Activated CD8-positive, alpha-beta memory T cell treated with anti-CD3 and anti-CD28 coated beads for 1 hour (primary cell): ENCODE data around the gene GALNT10.

ENCODE experiments used
- DNase-seq, 2 donors: peaks; one replicate each; pipeline ENCODE4 v3.0.0-alpha.2; 2020; ENCODE audit warnings: low read depth in 1 of 2; ENCODE audit errors: extremely low read depth in 1 of 2

The GALNT10 gene

DNA sequence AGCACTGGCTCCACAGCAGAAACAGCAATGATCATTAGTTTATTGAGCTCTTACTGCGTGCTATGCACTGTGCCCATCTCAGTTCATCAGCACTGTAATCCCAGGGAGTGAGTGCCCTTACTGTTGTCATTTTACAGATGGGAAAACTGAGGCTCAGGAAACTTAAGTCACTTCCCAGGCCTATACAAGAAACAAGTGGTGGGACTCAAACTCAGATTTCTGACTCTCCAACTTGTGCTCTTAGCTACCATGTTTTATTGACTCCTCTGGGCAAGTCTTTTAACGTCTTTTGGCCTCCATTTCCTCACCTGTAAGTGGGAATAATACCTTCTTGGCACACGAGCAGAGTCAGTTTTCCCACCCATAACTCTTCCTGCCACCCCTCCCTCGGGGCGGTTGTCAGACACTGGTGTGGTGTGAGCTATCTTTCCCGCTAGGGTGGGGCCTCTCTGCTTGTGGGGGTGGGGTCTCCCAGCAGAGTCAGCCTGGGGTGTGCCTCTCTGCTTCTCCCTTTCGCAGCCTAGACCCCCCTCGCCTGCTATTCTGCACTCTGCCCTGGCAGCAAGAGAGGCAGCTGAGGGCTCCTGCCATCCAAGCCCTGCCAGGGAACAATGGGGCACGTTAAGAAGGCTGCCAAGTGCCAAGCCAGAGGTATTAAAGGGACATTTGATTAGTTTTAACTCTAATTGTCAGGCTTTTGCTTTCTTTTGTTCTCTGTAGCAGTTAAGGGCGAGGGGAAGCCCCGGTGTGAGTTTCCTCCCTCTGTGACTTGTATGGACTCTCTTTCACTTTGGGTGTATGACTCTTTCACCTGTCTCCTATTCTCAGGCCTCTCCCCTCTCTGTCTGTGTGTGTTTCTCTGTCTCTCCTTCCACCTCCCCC, 12.1 kb downstream of the GALNT10 start:
- no peak for DNase-seq

DNA sequence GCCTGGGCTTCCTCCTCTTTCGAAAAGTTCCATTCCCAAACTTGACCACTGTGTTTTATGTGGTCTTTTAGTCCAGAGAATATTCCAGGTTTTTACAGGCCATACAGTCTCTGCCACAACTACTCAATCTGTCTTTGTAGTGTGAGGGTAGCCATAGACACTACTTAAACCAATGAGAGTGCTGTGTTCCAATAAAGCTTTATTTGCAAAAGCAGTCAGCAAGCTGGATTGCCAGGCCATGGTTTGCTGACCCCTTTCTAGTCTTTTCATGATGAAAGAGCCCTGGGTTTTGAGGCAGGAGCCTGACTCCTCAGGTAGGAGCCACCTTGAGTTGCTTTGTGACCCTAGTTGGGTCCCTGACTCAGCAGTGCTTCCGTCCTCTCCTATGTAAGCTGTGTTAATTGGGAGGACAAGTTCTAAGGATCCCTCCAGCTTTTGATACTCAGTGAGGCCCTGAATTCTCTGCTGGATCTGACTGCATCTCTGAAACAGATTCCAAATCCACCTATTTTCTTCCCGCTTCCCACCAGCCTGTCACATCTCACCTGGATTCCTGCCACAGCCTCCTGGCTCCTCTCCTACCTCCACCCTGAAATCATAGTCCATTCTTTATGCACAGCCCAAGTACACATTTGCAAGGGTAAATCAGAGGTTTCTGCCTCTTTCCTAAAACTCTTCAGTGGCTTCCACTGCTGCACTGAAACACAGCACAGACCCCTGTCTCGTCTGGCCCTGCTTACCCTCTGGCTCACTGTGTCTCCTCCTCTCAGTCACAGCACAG, 13.5 kb downstream of the GALNT10 start:
- DNase-seq: no peak

DNA sequence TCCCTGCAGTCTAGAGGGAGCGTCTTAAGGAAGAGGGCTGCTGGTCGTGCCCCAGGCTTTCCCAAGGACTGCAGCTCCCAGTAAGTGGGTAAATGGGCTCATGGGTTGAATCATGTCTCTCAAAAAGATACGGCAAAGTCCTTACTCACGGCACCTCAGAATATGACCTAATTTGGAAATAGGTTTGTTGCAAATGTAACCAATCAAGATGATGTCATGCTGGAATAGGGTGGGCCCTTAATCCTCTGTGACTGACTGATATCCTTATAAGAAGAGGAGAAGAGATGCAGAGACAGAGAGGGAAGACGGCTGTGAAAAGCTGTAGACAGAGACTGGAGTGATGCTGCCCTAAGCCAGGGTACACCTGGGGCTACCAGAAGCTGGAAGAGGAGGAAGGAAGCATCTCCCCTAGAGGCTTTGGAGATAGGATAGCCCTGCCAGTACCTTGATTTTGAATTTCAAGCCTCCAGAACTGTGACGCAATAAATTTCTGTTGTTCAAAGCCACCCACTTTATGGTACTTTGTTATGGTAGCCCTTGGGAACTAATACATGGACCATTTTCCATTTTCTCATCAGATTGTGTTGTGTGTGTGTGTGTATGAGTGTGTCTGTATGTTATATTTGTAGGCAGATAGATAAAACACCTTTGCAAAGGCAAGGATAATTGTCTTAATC, 15.0 kb downstream of the GALNT10 start:
- no peak for DNase-seq

DNA sequence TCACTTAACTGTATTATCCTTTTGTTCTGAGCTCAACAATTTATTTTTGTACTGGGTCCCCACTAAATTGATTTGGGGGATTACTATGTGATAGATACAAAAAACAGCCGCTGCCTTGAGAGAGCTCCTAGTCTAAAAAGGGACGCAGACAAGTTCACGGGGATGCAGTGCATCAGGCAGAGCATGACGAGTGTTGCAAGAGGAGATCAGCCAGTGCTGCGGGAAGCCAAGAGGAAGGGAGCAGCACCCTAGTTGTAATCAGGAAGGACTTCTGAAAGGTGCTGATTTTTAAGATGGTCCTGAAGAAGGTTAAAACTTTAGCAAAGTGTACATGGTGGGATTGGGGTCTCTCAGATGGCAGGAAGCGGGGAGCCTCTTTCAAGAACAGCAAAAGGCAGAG, 15.8 kb downstream of the GALNT10 start:
- no peak for DNase-seq

DNA sequence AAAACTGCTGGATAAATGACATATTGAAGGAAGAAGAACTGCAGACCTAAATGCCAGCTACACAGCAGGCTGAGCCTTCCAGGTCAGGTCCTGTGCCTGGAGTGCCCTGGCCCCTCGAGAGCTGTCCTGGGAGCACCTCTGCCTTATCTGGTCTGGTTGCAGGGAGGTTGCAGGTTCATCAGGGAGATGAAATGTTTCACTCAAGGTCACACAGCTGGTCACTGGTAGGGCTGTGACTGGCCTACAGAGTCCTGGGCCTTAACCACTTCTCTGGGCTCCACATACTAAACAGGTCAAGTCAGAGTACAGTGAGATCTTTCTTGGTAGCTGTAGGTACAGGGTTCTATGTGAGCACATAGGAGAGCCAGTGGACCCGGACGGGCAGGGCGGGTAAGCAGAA, 16.7 kb downstream of the GALNT10 start:
- DNase-seq: no peak

GRCh38 chr5:154209591-154210081, 19.1 kb downstream of the GALNT10 start:
- DNase-seq: no peak

- no peak for DNase-seq
Observed at GRCh38 chr5:154210163-154210562, 19.6 kb downstream of the GALNT10 start.

DNA sequence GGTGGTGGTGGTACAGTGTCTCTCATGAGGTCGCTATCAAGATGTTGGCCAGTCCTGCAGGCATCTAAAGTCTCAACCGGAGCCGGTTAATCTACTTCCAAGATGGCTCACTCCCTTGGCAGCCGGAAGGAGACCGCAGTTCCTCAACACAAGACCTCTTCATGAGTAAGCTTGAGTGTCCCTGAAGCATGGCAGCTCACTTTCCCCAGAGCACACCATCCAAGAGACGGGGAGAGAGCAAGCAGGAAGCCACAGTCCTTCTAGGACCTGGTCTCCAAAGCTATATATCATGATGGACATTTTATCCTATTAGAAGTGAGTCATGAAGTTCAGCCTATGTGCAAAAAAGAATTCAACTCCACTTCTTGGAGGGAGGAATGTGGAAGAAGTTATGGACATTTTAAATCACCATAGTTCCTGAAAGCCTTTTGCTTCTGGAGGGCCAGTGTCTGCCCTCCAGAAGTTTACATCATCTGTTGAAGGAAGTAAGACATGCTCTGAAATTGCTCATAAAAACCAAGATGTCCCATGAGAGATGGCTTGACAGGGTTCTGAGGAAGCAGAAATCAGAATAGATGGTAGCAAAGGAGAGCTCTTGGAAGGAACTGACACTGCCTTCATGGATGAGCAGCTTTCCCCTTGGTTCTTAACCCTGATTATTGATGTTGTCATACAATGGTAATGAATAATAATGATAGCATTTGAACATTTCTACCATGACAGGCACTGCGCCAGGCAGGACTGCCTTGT, 21.3 kb downstream of the GALNT10 start:
- no peak for DNase-seq

DNA sequence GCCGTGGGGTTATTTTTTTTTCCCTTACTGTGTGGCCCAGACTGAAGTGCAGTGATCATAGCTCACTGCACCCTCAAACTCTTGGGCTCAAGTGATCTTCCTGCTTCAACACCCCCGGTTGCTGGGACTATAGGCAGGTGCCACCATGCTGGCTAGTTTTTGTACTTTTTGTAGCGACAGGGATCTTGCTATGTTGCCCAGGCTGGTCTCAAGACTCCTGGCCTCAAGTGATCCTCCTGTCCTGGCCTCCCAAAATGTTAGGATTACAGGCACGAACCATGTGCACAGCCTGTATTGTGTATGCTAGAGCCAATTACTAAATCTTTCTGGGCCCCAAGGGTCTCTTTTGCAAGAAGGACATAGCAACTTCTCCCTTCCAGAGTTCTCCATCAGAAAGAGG, 23.1 kb downstream of the GALNT10 start:
- no peak for DNase-seq

GRCh38 chr5:154214371-154215106, 24.0 kb downstream of the GALNT10 start:
- no peak for DNase-seq

- DNase-seq: no peak
Observed at GRCh38 chr5:154215571-154216325, 25.2 kb downstream of the GALNT10 start.

- no peak for DNase-seq
Observed at GRCh38 chr5:154217462-154217861, 26.9 kb downstream of the GALNT10 start.

DNA sequence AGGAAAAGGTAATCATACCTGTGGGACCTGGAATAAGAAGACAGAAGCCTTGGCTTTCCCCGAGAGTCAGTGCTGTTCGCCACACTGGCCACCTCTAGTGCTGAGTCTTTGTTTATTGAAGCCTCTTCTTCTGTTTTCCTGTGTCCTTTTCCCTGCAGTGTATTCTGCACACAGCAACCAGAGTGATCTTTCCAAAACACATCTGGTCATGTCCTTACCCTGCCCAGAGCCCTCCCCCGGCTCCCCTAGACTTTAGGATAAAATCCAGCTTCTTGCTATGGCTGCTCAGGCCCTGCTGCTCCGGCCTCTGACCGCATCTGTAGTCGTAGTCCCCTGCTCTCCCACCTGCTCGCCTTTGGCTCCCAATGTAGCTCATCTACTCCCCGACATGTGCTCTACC, 28.3 kb downstream of the GALNT10 start:
- no peak for DNase-seq

DNA sequence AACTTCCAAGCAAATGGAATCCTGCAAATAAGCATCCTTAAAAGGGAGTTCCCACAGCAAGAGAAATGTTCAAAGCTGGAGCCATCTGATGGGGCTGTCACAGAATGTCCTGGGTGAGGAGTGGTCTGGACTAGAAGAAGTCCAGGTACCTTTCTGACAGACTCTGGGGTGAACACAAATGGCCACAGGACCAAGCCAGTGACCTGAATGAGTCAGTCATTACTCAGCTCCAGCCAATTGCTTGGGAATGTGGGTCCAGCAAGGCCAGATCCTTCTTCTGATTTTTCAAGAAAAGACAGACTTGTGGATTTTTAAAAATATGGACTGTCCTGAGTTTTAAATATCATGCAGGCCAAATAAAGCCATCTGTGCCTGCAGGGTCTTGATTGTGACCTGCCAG, 30.1 kb downstream of the GALNT10 start:
- no peak for DNase-seq

GRCh38 chr5:154221371-154221896, 30.9 kb downstream of the GALNT10 start:
- DNase-seq: no peak

- DNase-seq: no peak
Observed at GRCh38 chr5:154222414-154222813, 31.9 kb downstream of the GALNT10 start.

DNA sequence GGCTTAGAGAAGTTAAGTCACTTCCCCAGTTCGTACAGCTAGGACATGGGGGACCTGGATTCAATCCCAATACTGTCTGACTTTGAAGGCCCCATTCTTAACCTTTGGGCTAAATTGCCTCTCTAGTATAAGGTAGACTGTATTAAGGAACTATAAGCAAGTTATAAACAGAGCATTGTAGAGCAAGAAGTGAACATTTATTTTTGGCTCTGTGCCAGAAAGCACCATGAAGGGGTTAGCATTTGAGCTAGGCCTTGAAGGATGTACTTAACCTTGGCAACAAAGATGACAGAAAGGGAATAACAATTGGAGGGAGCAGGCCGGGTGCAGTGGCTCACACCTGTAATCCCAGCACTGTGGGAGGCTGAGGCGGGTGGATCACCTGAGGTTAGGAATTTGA, 32.8 kb downstream of the GALNT10 start:
- DNase-seq: no peak

DNA sequence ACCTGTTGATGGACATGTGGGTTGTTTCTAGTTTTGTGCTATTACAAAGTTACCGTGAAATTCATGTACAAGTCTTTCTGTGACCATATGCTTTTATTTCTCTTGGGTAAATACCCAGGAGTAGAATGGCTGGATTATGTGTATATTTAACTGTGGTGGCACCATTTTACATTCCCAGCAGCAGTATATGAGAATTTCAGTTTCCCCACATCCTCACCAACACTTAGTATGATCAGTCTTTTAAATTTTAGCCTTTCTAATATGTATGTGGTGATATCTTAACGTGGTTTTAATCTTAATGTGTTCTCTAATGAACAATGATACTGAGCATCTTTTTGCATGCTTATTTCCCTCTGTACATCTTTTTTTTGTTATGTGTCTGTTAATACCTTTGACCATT, 36.6 kb downstream of the GALNT10 start:
- no peak for DNase-seq

- no peak for DNase-seq
Observed at GRCh38 chr5:154228696-154229095, 38.2 kb downstream of the GALNT10 start.
